IMR-90 (cell line): ENCODE results near the gene DENND2D. TPM values are rescaled to one million over a fixed set of nuclear protein-coding genes. Genes with fewer than 3 reads are reported as not detected.

Experiments used
- ATAC-seq: fragments of 200-7000 bp; cut with Tn5 transposase; 2 replicates; pipeline ENCODE4 v1.9.1; 2020; ENCODE audit warnings: low read depth, mild to moderate bottlenecking, moderate library complexity
- BruUV-seq: library from RNA; stranded (reverse); fragments of 400-500 nt; replicated peaks from 2 replicates; lab custom pipeline; 2021; lab: Mats Ljungman, UMichigan
- CTCF ChIA-PET: fragments of 300-600 bp; formaldehyde crosslinking; extraction: SDS; loops from one replicate; lab custom pipeline; 2021; ENCODE audit warnings: antibody characterized with exemption; lab: Yijun Ruan, JAX
- POLR2A ChIA-PET: fragments of 300-600 bp; sonication (Branson Sonifier 250); formaldehyde crosslinking; loops from one replicate; lab custom pipeline; 2022; ENCODE audit warnings: antibody characterized with exemption; ENCODE audit not compliant: unreplicated experiment; lab: Charles Lee
- DNase-seq: peaks from one replicate; pipeline ENCODE4 v3.0.0; 2013
- H2AFZ ChIP-seq: replicated peaks from 2 replicates; pipeline ENCODE3; 2013; ENCODE audit warnings: low read length, mild to moderate bottlenecking; ENCODE audit not compliant: poor library complexity
- H2AK5ac ChIP-seq: 2 replicates; pipeline ENCODE4 v1.6.1; 2013; ENCODE audit warnings: low read depth, low read length, inconsistent platforms
- H2AK9ac ChIP-seq: replicated peaks from 2 replicates; pipeline ENCODE3; 2013; ENCODE audit warnings: mild to moderate bottlenecking, low read depth, low read length, moderate library complexity; ENCODE audit not compliant: poor library complexity
- H2BK120ac ChIP-seq: 2 replicates; pipeline ENCODE4 v1.6.1; 2013; ENCODE audit warnings: low read depth, low read length, inconsistent platforms
- H2BK15ac ChIP-seq: 3 replicates; pipeline ENCODE4 v1.6.1; 2013; ENCODE audit warnings: low read depth, low read length, inconsistent platforms
- H2BK20ac ChIP-seq: 2 replicates; pipeline ENCODE4 v1.6.1; 2013; ENCODE audit warnings: low read depth, mild to moderate bottlenecking, inconsistent platforms, low read length, moderate library complexity
- H2BK5ac ChIP-seq: 2 replicates; pipeline ENCODE4 v1.6.1; 2013; ENCODE audit warnings: mild to moderate bottlenecking, low read depth, low read length, inconsistent platforms; ENCODE audit not compliant: poor library complexity, severe bottlenecking
- H3K14ac ChIP-seq: replicated peaks from 2 replicates; pipeline ENCODE4 v1.6.1; 2013; ENCODE audit warnings: low read depth, low read length, inconsistent platforms
- H3K18ac ChIP-seq: 2 replicates; pipeline ENCODE4 v1.6.1; 2013; ENCODE audit warnings: low read depth, low read length, control low read depth
- H3K23ac ChIP-seq: 2 replicates; pipeline ENCODE4 v1.6.1; 2013; ENCODE audit warnings: low read depth, low read length, inconsistent platforms
- H3K27ac ChIP-seq: 2 replicates; pipeline ENCODE4 v1.5.1; 2013; ENCODE audit warnings: mild to moderate bottlenecking, control low read depth, low read length; ENCODE audit not compliant: insufficient read depth
- H3K27me3 ChIP-seq: 2 replicates; pipeline ENCODE4 v1.6.1; 2013; ENCODE audit warnings: low read length; ENCODE audit not compliant: control insufficient read depth, insufficient read depth
- H3K36me3 ChIP-seq: 2 replicates; pipeline ENCODE4 v1.6.1; 2013; ENCODE audit warnings: low read length, mixed read lengths; ENCODE audit not compliant: control insufficient read depth, insufficient read depth
- H3K4ac ChIP-seq: 2 replicates; pipeline ENCODE4 v1.6.1; 2013; ENCODE audit warnings: low read depth, low read length, inconsistent platforms
- H3K4me1 ChIP-seq: 2 replicates; pipeline ENCODE4 v1.6.1; 2013; ENCODE audit warnings: low read length, mixed read lengths; ENCODE audit not compliant: control insufficient read depth, insufficient read depth
- H3K4me2 ChIP-seq: 2 replicates; pipeline ENCODE4 v1.6.1; 2013; ENCODE audit warnings: low read depth, mild to moderate bottlenecking, control low read depth, low read length, moderate library complexity
- H3K4me3 ChIP-seq: 2 replicates; pipeline ENCODE4 v1.5.1; 2013; ENCODE audit warnings: low read depth, mild to moderate bottlenecking, control low read depth, low read length, moderate library complexity; ENCODE audit not compliant: insufficient read depth
- H3K56ac ChIP-seq: 2 replicates; pipeline ENCODE4 v1.6.1; 2013; ENCODE audit warnings: low read length, inconsistent platforms; ENCODE audit not compliant: insufficient read depth; ENCODE audit errors: extremely low read depth
- H3K79me1 ChIP-seq, 2 experiments: 2 replicates each; pipeline ENCODE4 v1.6.1; 2013; ENCODE audit warnings: low read length in 2 of 2, inconsistent platforms in 1 of 2, low read depth in 1 of 2
- H3K9ac ChIP-seq: 2 replicates; pipeline ENCODE4 v1.6.1; 2013; ENCODE audit warnings: low read depth, low read length, control low read depth
- H3K9me1 ChIP-seq: 2 replicates; pipeline ENCODE4 v1.6.1; 2013; ENCODE audit warnings: low read length, inconsistent platforms; ENCODE audit not compliant: insufficient read depth
- H3K9me3 ChIP-seq: 2 replicates; pipeline ENCODE4 v1.6.1; 2013; ENCODE audit warnings: low read length; ENCODE audit not compliant: control insufficient read depth, insufficient read depth
- H4K20me1 ChIP-seq: 2 replicates; pipeline ENCODE4 v1.6.1; 2013; ENCODE audit warnings: low read length, inconsistent platforms; ENCODE audit not compliant: insufficient read depth
- H4K5ac ChIP-seq: 2 replicates; pipeline ENCODE4 v1.6.1; 2013; ENCODE audit warnings: mild to moderate bottlenecking, low read depth, low read length, control low read depth
- H4K8ac ChIP-seq, 2 experiments: 2 replicates each; pipeline ENCODE4 v1.6.1; 2013; ENCODE audit warnings: low read depth in 2 of 2, low read length in 2 of 2, control low read depth in 1 of 2, inconsistent platforms in 1 of 2
- H4K91ac ChIP-seq: 2 replicates; pipeline ENCODE4 v1.6.1; 2013; ENCODE audit warnings: low read depth, low read length, inconsistent platforms; ENCODE audit not compliant: insufficient read depth
- CEBPB ChIP-seq: IDR thresholded peaks from 2 replicates; pipeline ENCODE4 v1.6.1; 2012; ENCODE audit warnings: low read depth, low read length, improper control_type of control experiment
- CHD1 ChIP-seq: IDR thresholded peaks from 2 replicates; pipeline ENCODE4 v1.6.1; 2012; ENCODE audit warnings: low read depth, low read length, improper control_type of control experiment
- CTCF ChIP-seq: conservative IDR thresholded peaks from 2 replicates; pipeline ENCODE4 v1.5.1; 2012; ENCODE audit warnings: mild to moderate bottlenecking, low read depth, low read length, improper control_type of control experiment
- ELK1 ChIP-seq: fragments of 150-350 bp; IDR thresholded peaks from 2 replicates; pipeline ENCODE4 v1.6.1; 2016; ENCODE audit warnings: low read depth, mild to moderate bottlenecking, low read length, moderate library complexity, borderline replicate concordance
- FOS ChIP-seq: fragments of 150-350 bp; IDR thresholded peaks from 2 replicates; pipeline ENCODE4 v1.6.1; 2016; ENCODE audit warnings: low read depth, low read length
- MAFK ChIP-seq: IDR thresholded peaks from 2 replicates; pipeline ENCODE4 v1.6.1; 2012; ENCODE audit warnings: low read depth, low read length, improper control_type of control experiment
- MAZ ChIP-seq: IDR thresholded peaks from 2 replicates; pipeline ENCODE4 v1.6.1; 2012; ENCODE audit warnings: low read depth, mild to moderate bottlenecking, low read length, improper control_type of control experiment, moderate library complexity, borderline replicate concordance
- MXI1 ChIP-seq: IDR thresholded peaks from 2 replicates; pipeline ENCODE4 v1.6.1; 2012; ENCODE audit warnings: low read depth, mild to moderate bottlenecking, low read length, moderate library complexity, borderline replicate concordance
- NFE2L2 ChIP-seq: fragments of 150-350 bp; IDR thresholded peaks from 2 replicates; pipeline ENCODE4 v1.6.1; 2016; ENCODE audit warnings: low read depth, mild to moderate bottlenecking, low read length
- POLR2A ChIP-seq: IDR thresholded peaks from 2 replicates; pipeline ENCODE4 v1.6.1; 2012; ENCODE audit warnings: mild to moderate bottlenecking, low read depth, low read length
- RAD21 ChIP-seq: IDR thresholded peaks from 2 replicates; pipeline ENCODE4 v1.6.1; 2012; ENCODE audit warnings: low read length, improper control_type of control experiment
- RFX5 ChIP-seq: IDR thresholded peaks from 2 replicates; pipeline ENCODE4 v1.8.0; 2012; ENCODE audit warnings: low read depth, mild to moderate bottlenecking, low read length, moderate library complexity
- SMC3 ChIP-seq: fragments of 150-350 bp; IDR thresholded peaks from 2 replicates; pipeline ENCODE4 v1.6.1; 2016; ENCODE audit warnings: low read depth, mild to moderate bottlenecking, antibody characterized with exemption, low read length, moderate library complexity
- USF2 ChIP-seq: fragments of 150-350 bp; IDR thresholded peaks from 2 replicates; pipeline ENCODE4 v1.6.1; 2017; ENCODE audit warnings: mild to moderate bottlenecking, antibody characterized with exemption, low read length, low read depth
- WGBS, 2 experiments: methylation state at CpG; one replicate each; pipeline versions ENCODE4 v1.1.5 to v1.1.7; 2013; ENCODE audit warnings: missing lambda C conversion rate in 2 of 2; ENCODE audit not compliant: insufficient read length in 1 of 2; ENCODE audit errors: extremely low coverage in 2 of 2; 5-methylcytosine and 5-hydroxymethylcytosine counted together
- dilution Hi-C: fragments of 300-500 bp; cut with HindIII; formaldehyde crosslinking; loops from one replicate; pipeline ENCODE4 v1.14.3; 2018; ENCODE audit warnings: low sequenced_read_pairs; ENCODE audit not compliant: unreplicated experiment
- in situ Hi-C: fragments of 300-500 bp; cut with MboI; formaldehyde crosslinking; loops from 3 replicates; pipeline ENCODE4 v1.14.3; 2019; ENCODE audit warnings: low sequenced_read_pairs, inconsistent platforms, mixed read lengths
- intact Hi-C: fragments of 100-400 bp; cut with micrococcal nuclease; formaldehyde crosslinking; loops from 2 replicates; pipeline ENCODE4 v1.10.0; 2022
- polyA plus RNA-seq, 3 experiments: library from polyadenylated mRNA; depleted of rRNA; stranded (reverse); fragments of >200 nt; gene quantifications; 2 replicates each; pipeline ENCODE4 v1.2.3, GENCODE V29; 2012; ENCODE audit warnings: low replicate concordance in 1 of 3
- total RNA-seq: library from RNA; depleted of rRNA; stranded (reverse); fragments of >200 nt; gene quantifications from 2 replicates; pipeline ENCODE4 v1.2.3, GENCODE V29; 2012

DENND2D gene
- total and polyA plus RNA-seq, 2 of the 4 experiments (the other 2 are of a cell fraction), result 0.86 to 0.90 TPM

GRCh38 chr1:111204201-111204982 lies 3.9 kb upstream of the DENND2D start:
- H3K4me2 ChIP-seq, result peak overlapping the region; percentile 51
- H3K27me3 ChIP-seq, result peaks cover 22% of the 10 kb centered on the region
- no peak overlapping the region for H3K56ac ChIP-seq
- H3K18ac ChIP-seq, result no peak overlapping the region; the same call in 1 of the 2 replicates
- no peak overlapping the region; the same call in 1 of the 2 replicates for H3K9ac ChIP-seq
- H2AK5ac ChIP-seq, result peak overlapping the region; percentile 31; the same call in 1 of the 2 replicates
- no peak for DNase-seq
- H4K8ac ChIP-seq, result peak overlapping the region in 1 of 2 experiments; percentile 36; a peak in 1 of 4 replicates
- 8% methylated on average over 37 of the region's 61 CpGs; no CpG with 5 or more reads in 1 of the 2 experiments for WGBS, 2 experiments
- peaks cover 16% of the 10 kb centered on the region for H3K4me1 ChIP-seq
- H3K9me1 ChIP-seq, result peaks cover 2% of the 10 kb centered on the region; the same call in 1 of the 2 replicates
- H3K4me3 ChIP-seq, result peak overlapping the region; percentile 42
- dilution Hi-C loops (no loop called here), intact Hi-C loops (no loop called here), in situ Hi-C loops (no loop called here)
- peak overlapping the region; percentile 44; the same call in 1 of the 2 replicates for H2BK120ac ChIP-seq
- no TSS peak for BruUV-seq
- H4K91ac ChIP-seq, result no peak overlapping the region; the same call in 1 of the 2 replicates
- H3K23ac ChIP-seq, result peak overlapping the region; percentile 67; the same call in 1 of the 2 replicates
- no peak overlapping the region for H2BK15ac ChIP-seq
- peak overlapping the region; percentile 90 for H2AFZ ChIP-seq
- peak; percentile 58 for ATAC-seq
- peak overlapping the region; percentile 51 for H3K4ac ChIP-seq
- no peaks in the 10 kb centered on the region for H3K36me3 ChIP-seq
- no peaks in the 10 kb centered on the region for H3K79me1 ChIP-seq
- no peaks in the 10 kb centered on the region for H4K20me1 ChIP-seq
- ChIA-PET CTCF (interaction anchor here (0.5 kb wide), 1 partner anchor 285 kb away, joined by 3 read pairs; no protein-coding TSS in a partner anchor), POLR2A (no interaction called here)
- no peak overlapping the region for H2BK5ac ChIP-seq
- peak overlapping the region; percentile 53; the same call in 1 of the 2 replicates for H3K14ac ChIP-seq
- H2BK20ac ChIP-seq, result no peak overlapping the region; the same call in 1 of the 2 replicates
- H3K9me3 ChIP-seq, result no peaks in the 10 kb centered on the region
- H4K5ac ChIP-seq, result peak overlapping the region; percentile 28; the same call in 1 of the 2 replicates
- peak overlapping the region; percentile 68 for H2AK9ac ChIP-seq
- no peak overlapping the region for H3K27ac ChIP-seq
- TF ChIP-seq MAFK, result no peak
- no peak for TF ChIP-seq ELK1
- no peak for TF ChIP-seq CTCF
- no peak for TF ChIP-seq SMC3
- TF ChIP-seq RAD21, result no peak
- no peak for TF ChIP-seq RFX5
- no peak for TF ChIP-seq NFE2L2
- no peak for TF ChIP-seq CHD1
- TF ChIP-seq MXI1, result no peak
- TF ChIP-seq POLR2A, result no peak
- TF ChIP-seq FOS, result no peak
- TF ChIP-seq CEBPB, result no peak
- TF ChIP-seq MAZ, result no peak
- no peak for TF ChIP-seq USF2
